Measurements from ENCODE around the gene SCART1.
"Not testable (repeated sequence)": the region's sequence is repeated elsewhere in the genome, so short reads cannot be mapped to it uniquely, and the experiment has no call there.

The SCART1 gene

GRCh38 chr10:133453516-133454203 lies at the start of gene SCART1:
Gene SCART1 (plus strand): TSS chr10:133453945. CDS start chr10:133453998, 53 bp downstream.
- DNase-seq: peak; percentile 37

- DNase-seq: no peak
These were observed 48.5 kb upstream of the SCART1 start for GRCh38 chr10:133405272-133405671.

- no peak for DNase-seq
These were observed 47.8 kb upstream of the SCART1 start for GRCh38 chr10:133405844-133406527.

GRCh38 chr10:133411523-133412380 lies 42.0 kb upstream of the SCART1 start:
- no peak for DNase-seq

- DNase-seq: no peak
These were observed 41.4 kb upstream of the SCART1 start for GRCh38 chr10:133412381-133412711.

GRCh38 chr10:133414401-133414800 lies 39.3 kb upstream of the SCART1 start:
- DNase-seq: not testable (repeated sequence)

GRCh38 chr10:133415752-133416151 lies 38.0 kb upstream of the SCART1 start:
- DNase-seq: no peak

- DNase-seq: no peak
These were observed 35.3 kb upstream of the SCART1 start for GRCh38 chr10:133418289-133418993.

- DNase-seq: no peak
These were observed 34.4 kb upstream of the SCART1 start for GRCh38 chr10:133419211-133419950.

GRCh38 chr10:133420028-133420427 lies 33.7 kb upstream of the SCART1 start:
- no peak for DNase-seq

GRCh38 chr10:133420579-133420978 lies 33.2 kb upstream of the SCART1 start:
- DNase-seq: no peak

- DNase-seq: no peak
These were observed 32.2 kb upstream of the SCART1 start for GRCh38 chr10:133421336-133422222.

- no peak for DNase-seq
These were observed 31.4 kb upstream of the SCART1 start for GRCh38 chr10:133422223-133422806.

- DNase-seq: no peak
These were observed 30.7 kb upstream of the SCART1 start for GRCh38 chr10:133422807-133423771.

GRCh38 chr10:133424102-133424501 lies 29.6 kb upstream of the SCART1 start:
- DNase-seq: not testable (repeated sequence)

- DNase-seq: not testable (repeated sequence)
These were observed 29.1 kb upstream of the SCART1 start, which contains the start of gene SPRN for GRCh38 chr10:133424601-133425000. Gene SPRN (minus strand): TSS chr10:133424625. CDS start chr10:133423681, 944 bp downstream.

GRCh38 chr10:133429571-133429970 lies 24.2 kb upstream of the SCART1 start:
- not testable (repeated sequence) for DNase-seq

GRCh38 chr10:133431888-133432613 lies 21.7 kb upstream of the SCART1 start:
- DNase-seq: not testable (repeated sequence)

- not testable (repeated sequence) for DNase-seq
These were observed 21.0 kb upstream of the SCART1 start for GRCh38 chr10:133432789-133433188.
